Mesenchymal stem cell (in vitro differentiated cells and primary cell): Measurements from ENCODE around the gene UFC1.

ENCODE experiments used
- DNase-seq: peaks from one replicate; pipeline ENCODE4 v3.0.0-alpha.2; 2013
- H2AFZ ChIP-seq: one replicate; pipeline ENCODE4 v1.6.1; 2013; ENCODE audit warnings: low read depth, mild to moderate bottlenecking, control low read depth, inconsistent platforms, low read length, moderate library complexity
- H2AK5ac ChIP-seq: 2 replicates; pipeline ENCODE4 v1.6.1; 2013; ENCODE audit warnings: low read length, moderate library complexity, mild to moderate bottlenecking, inconsistent platforms; ENCODE audit not compliant: severe bottlenecking
- H2BK120ac ChIP-seq: one replicate; pipeline ENCODE4 v1.6.1; 2013; ENCODE audit warnings: low read depth, mild to moderate bottlenecking, inconsistent platforms, low read length, moderate library complexity
- H2BK12ac ChIP-seq, 2 experiments: one replicate each; pipeline ENCODE4 v1.6.1; 2013; ENCODE audit warnings: inconsistent platforms in 2 of 2, low read length in 2 of 2, mild to moderate bottlenecking in 2 of 2, moderate library complexity in 2 of 2, control low read depth in 1 of 2
- H2BK15ac ChIP-seq: one replicate; pipeline ENCODE4 v1.6.1; 2013; ENCODE audit warnings: mild to moderate bottlenecking, low read depth, inconsistent platforms; ENCODE audit not compliant: poor library complexity, severe bottlenecking
- H2BK5ac ChIP-seq: 2 replicates; pipeline ENCODE4 v1.6.1; 2013; ENCODE audit warnings: low read depth, mild to moderate bottlenecking, low read length, control low read depth, inconsistent platforms; ENCODE audit not compliant: poor library complexity, severe bottlenecking
- H3K14ac ChIP-seq, 2 experiments: one replicate each; pipeline ENCODE4 v1.6.1; 2013; ENCODE audit warnings: inconsistent platforms in 2 of 2, low read length in 2 of 2, control low read depth in 1 of 2, mild to moderate bottlenecking in 1 of 2, moderate library complexity in 1 of 2
- H3K18ac ChIP-seq, 2 experiments: one replicate each; pipeline ENCODE4 v1.6.1; 2013; ENCODE audit warnings: inconsistent platforms in 2 of 2, low read length in 2 of 2, control low read depth in 1 of 2, low read depth in 1 of 2, mild to moderate bottlenecking in 1 of 2
- H3K23ac ChIP-seq, 2 experiments: one replicate each; pipeline ENCODE4 v1.6.1; 2013; ENCODE audit warnings: inconsistent platforms in 2 of 2, low read length in 2 of 2, mild to moderate bottlenecking in 2 of 2, moderate library complexity in 2 of 2, control low read depth in 1 of 2
- H3K27ac ChIP-seq: 2 replicates; pipeline ENCODE4 v1.5.1; 2013; ENCODE audit warnings: mild to moderate bottlenecking, moderate library complexity, low read length, control low read depth, inconsistent platforms; ENCODE audit not compliant: poor library complexity, severe bottlenecking
- H3K27me3 ChIP-seq, 2 experiments: 2 replicates each; pipeline versions ENCODE4 v1.6.1 to v1.7.0; 2013; ENCODE audit warnings: low read length in 2 of 2, mild to moderate bottlenecking in 2 of 2, moderate library complexity in 2 of 2, control low read depth in 1 of 2, inconsistent platforms in 1 of 2; ENCODE audit not compliant: control insufficient read depth in 1 of 2, insufficient read depth in 1 of 2
- H3K36me3 ChIP-seq, 2 experiments: 2 replicates each; pipeline versions ENCODE4 v1.6.1 to v1.7.0; 2013; ENCODE audit warnings: low read length in 2 of 2, control low read depth in 1 of 2, inconsistent platforms in 1 of 2, low read depth in 1 of 2, mild to moderate bottlenecking in 1 of 2; ENCODE audit not compliant: insufficient read depth in 2 of 2, control insufficient read depth in 1 of 2
- H3K4ac ChIP-seq, 2 experiments: one replicate each; pipeline ENCODE4 v1.6.1; 2013; ENCODE audit warnings: inconsistent platforms in 2 of 2, low read length in 2 of 2, mild to moderate bottlenecking in 2 of 2, moderate library complexity in 2 of 2, control low read depth in 1 of 2, low read depth in 1 of 2
- H3K4me1 ChIP-seq: 2 replicates; pipeline ENCODE4 v1.6.1; 2013; ENCODE audit warnings: low read depth, low read length, control low read depth; ENCODE audit not compliant: control insufficient read depth, insufficient read depth
- H3K4me2 ChIP-seq: 2 replicates; pipeline ENCODE4 v1.6.1; 2013; ENCODE audit warnings: low read length, mild to moderate bottlenecking, inconsistent platforms; ENCODE audit not compliant: poor library complexity, severe bottlenecking
- H3K4me3 ChIP-seq, 2 experiments: 2 replicates each; pipeline versions ENCODE4 v1.5.1 to v1.7.0; 2013; ENCODE audit warnings: low read length in 2 of 2, mild to moderate bottlenecking in 2 of 2, control low read depth in 1 of 2, low read depth in 1 of 2; ENCODE audit not compliant: insufficient read depth in 1 of 2
- H3K79me1 ChIP-seq: replicated peaks from 2 replicates; pipeline ENCODE4 v1.6.1; 2013; ENCODE audit warnings: mild to moderate bottlenecking, control low read depth, low read length, inconsistent platforms; ENCODE audit not compliant: poor library complexity, severe bottlenecking
- H3K9ac ChIP-seq: 2 replicates; pipeline ENCODE4 v1.7.0; 2013; ENCODE audit warnings: mild to moderate bottlenecking, low read length, moderate library complexity
- H3K9me3 ChIP-seq: 2 replicates; pipeline ENCODE4 v1.7.0; 2013; ENCODE audit warnings: mild to moderate bottlenecking, low read length; ENCODE audit not compliant: control insufficient read depth
- H4K8ac ChIP-seq: one replicate; pipeline ENCODE4 v1.6.1; 2013; ENCODE audit warnings: inconsistent platforms, mild to moderate bottlenecking, low read length, moderate library complexity
- H4K91ac ChIP-seq: one replicate; pipeline ENCODE4 v1.6.1; 2013; ENCODE audit warnings: mild to moderate bottlenecking, low read length, inconsistent platforms
- WGBS: methylation state at CpG from one replicate; pipeline ENCODE4 v1.1.7; 2013; ENCODE audit warnings: mixed read lengths; 5-methylcytosine and 5-hydroxymethylcytosine counted together

The UFC1 gene

GRCh38 chr1:161196111-161196510, 42.3 kb downstream of the UFC1 start:
- H2AK5ac ChIP-seq, result no peak overlapping the region
- H3K23ac ChIP-seq, result no peak overlapping the region
- H3K9me3 ChIP-seq, result no peaks in the 10 kb centered on the region
- 95% methylated on average over 7 of the region's 7 CpGs for WGBS
- H3K14ac ChIP-seq, result no peak overlapping the region
- H3K27ac ChIP-seq, result no peak overlapping the region
- no peaks in the 10 kb centered on the region for H3K27me3 ChIP-seq
- H3K36me3 ChIP-seq, result peaks cover 2 to 47% of the 10 kb centered on the region in 2 experiments
- peak overlapping the region in 1 of 2 experiments; percentile 84 for H3K4me3 ChIP-seq
- H3K9ac ChIP-seq, result peak overlapping the region; percentile 83
- DNase-seq, result no peak
- H3K4ac ChIP-seq, result no peak overlapping the region
- no peak overlapping the region for H2BK15ac ChIP-seq
- no peaks in the 10 kb centered on the region for H3K79me1 ChIP-seq
- H2AFZ ChIP-seq, result no peak overlapping the region
- peak overlapping the region; percentile 0 for H4K8ac ChIP-seq
- no peak overlapping the region for H3K4me2 ChIP-seq
- H4K91ac ChIP-seq, result peak overlapping the region; percentile 21
- peak overlapping the region; percentile 6 for H2BK120ac ChIP-seq
- no peak overlapping the region for H2BK5ac ChIP-seq
- no peak overlapping the region for H3K18ac ChIP-seq
- H2BK12ac ChIP-seq, result peak overlapping the region in 1 of 2 experiments; percentile 1
- H3K4me1 ChIP-seq, result peaks cover 8% of the 10 kb centered on the region

- Histone ChIP-seq H3K23ac (no peak overlapping the region), H3K9me3 (no peaks in the 10 kb centered on the region), H2BK5ac (no peak overlapping the region), H3K4me2 (no peak overlapping the region), H3K4me3 (peak overlapping the region in 1 of 2 experiments; percentile 84), H4K91ac (peak overlapping the region; percentile 91), H2BK120ac (no peak overlapping the region), H3K4me1 (peaks cover 8% of the 10 kb centered on the region), H2AFZ (peak overlapping the region; percentile 33), H2BK12ac (peak overlapping the region in 1 of 2 experiments; percentile 49), H3K36me3 (peaks cover 2 to 41% of the 10 kb centered on the region in 2 experiments), H3K14ac (peak overlapping the region in 1 of 2 experiments; percentile 45), H4K8ac (peak overlapping the region; percentile 95), H2BK15ac (peak overlapping the region; percentile 44), H3K9ac (peak overlapping the region; percentile 83), H3K18ac (peak overlapping the region; percentile 37 to 56), H2AK5ac (no peak overlapping the region), H3K27ac (no peak overlapping the region), H3K27me3 (no peaks in the 10 kb centered on the region), H3K4ac (peak overlapping the region; percentile 66 to 90), H3K79me1 (no peaks in the 10 kb centered on the region)
- peak; percentile 54 for DNase-seq
- WGBS, result 72% methylated on average over 23 of the region's 27 CpGs
Measured at GRCh38 chr1:161196521-161197451, 43.0 kb downstream of the UFC1 start.

DNA sequence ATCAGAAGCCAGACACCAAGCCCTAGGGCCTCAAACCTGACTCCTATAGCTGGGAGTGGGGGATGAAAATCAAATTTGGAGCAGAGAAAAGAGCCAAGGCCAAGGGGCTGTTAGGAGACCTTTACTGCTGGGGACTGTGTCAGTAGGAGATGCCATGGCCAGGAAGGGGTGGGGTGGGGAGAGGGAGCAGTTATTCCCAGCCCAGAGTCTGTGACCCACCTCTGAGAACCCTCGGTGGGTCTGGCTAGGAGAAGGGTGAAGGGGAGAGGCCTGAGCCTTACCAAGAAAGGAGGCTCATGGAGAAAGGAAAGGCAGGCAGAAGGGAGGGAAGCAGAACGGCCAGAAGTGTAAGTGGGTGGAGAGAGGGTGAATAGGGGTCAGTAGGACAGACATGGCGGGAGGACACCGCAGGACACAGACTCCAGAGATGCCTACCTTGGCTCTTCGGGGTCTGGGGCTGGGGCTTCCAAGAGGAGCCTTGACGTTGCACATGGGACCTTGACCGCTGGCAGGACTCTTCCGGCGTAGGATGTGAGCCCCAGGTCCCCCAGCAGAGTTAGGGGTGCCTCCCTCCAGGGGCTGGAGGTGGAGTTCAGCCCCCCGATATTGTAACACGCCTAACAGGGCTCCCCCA, 43.9 kb downstream of the UFC1 start:
- no peak overlapping the region for H2AK5ac ChIP-seq
- peaks cover 2 to 34% of the 10 kb centered on the region in 2 experiments for H3K36me3 ChIP-seq
- H3K4me2 ChIP-seq, result no peak overlapping the region
- peaks cover 10% of the 10 kb centered on the region for H3K4me1 ChIP-seq
- H3K4me3 ChIP-seq, result peak overlapping the region in 1 of 2 experiments; percentile 84
- H3K18ac ChIP-seq, result peak overlapping the region; percentile 38 to 56
- no peak overlapping the region for H2BK15ac ChIP-seq
- peak overlapping the region; percentile 83 for H3K9ac ChIP-seq
- H2BK120ac ChIP-seq, result no peak overlapping the region
- H2AFZ ChIP-seq, result no peak overlapping the region
- no peak for DNase-seq
- H3K27me3 ChIP-seq, result no peaks in the 10 kb centered on the region
- H3K79me1 ChIP-seq, result peaks cover 2% of the 10 kb centered on the region
- H2BK5ac ChIP-seq, result no peak overlapping the region
- peak overlapping the region; percentile 91 for H4K91ac ChIP-seq
- peak overlapping the region in 1 of 2 experiments; percentile 57 for H2BK12ac ChIP-seq
- 89% methylated on average over 11 of the region's 11 CpGs for WGBS
- peak overlapping the region in 1 of 2 experiments; percentile 66 for H3K4ac ChIP-seq
- no peaks in the 10 kb centered on the region for H3K9me3 ChIP-seq
- H3K27ac ChIP-seq, result no peak overlapping the region
- no peak overlapping the region for H3K23ac ChIP-seq
- peak overlapping the region in 1 of 2 experiments; percentile 56 for H3K14ac ChIP-seq
- H4K8ac ChIP-seq, result peak overlapping the region; percentile 95
